ENCODE results near the gene CAPZA2. TPM values are rescaled to one million over a fixed set of nuclear protein-coding genes. Genes with fewer than 3 reads are reported as not detected.
"Not testable (repeated sequence)": the region's sequence is repeated elsewhere in the genome, so short reads cannot be mapped to it uniquely, and the experiment has no call there.

Gene CAPZA2
- total RNA-seq, result 106 and 186 TPM in 2 replicates

GRCh38 chr7:116862234-116862950, at the start of gene CAPZA2:
Gene CAPZA2 (plus strand): TSS chr7:116862587. CDS start chr7:116862612, 25 bp downstream.
- peak; percentile 94 to 95 for DNase-seq (ENCODE audit: low read depth in 2 of 2)

GRCh38 chr7:116812860-116813259, 49.5 kb upstream of the CAPZA2 start:
- DNase-seq (ENCODE audit: low read depth in 2 of 2), result no peak

- not testable (repeated sequence) for DNase-seq (ENCODE audit: low read depth in 2 of 2)
Observed at GRCh38 chr7:116813371-116813770, 49.0 kb upstream of the CAPZA2 start.

- no peak for DNase-seq (ENCODE audit: low read depth in 2 of 2)
Observed at GRCh38 chr7:116815041-116815440, 47.3 kb upstream of the CAPZA2 start.

GRCh38 chr7:116820149-116820548, 42.2 kb upstream of the CAPZA2 start:
- DNase-seq (ENCODE audit: low read depth in 2 of 2), result no peak

GRCh38 chr7:116821647-116822046, 40.7 kb upstream of the CAPZA2 start:
- not testable (repeated sequence) for DNase-seq (ENCODE audit: low read depth in 2 of 2)

GRCh38 chr7:116824449-116824848, 37.9 kb upstream of the CAPZA2 start:
- no peak for DNase-seq (ENCODE audit: low read depth in 2 of 2)

- DNase-seq (ENCODE audit: low read depth in 2 of 2), result no peak
Observed at GRCh38 chr7:116828281-116828680, 34.1 kb upstream of the CAPZA2 start.

GRCh38 chr7:116829041-116829440, 33.3 kb upstream of the CAPZA2 start:
- DNase-seq (ENCODE audit: low read depth in 2 of 2), result no peak

- no peak for DNase-seq (ENCODE audit: low read depth in 2 of 2)
Observed at GRCh38 chr7:116829493-116829892, 32.9 kb upstream of the CAPZA2 start.

- DNase-seq (ENCODE audit: low read depth in 2 of 2), result no peak
Observed at GRCh38 chr7:116832692-116833091, 29.7 kb upstream of the CAPZA2 start.

GRCh38 chr7:116834815-116835504, 27.4 kb upstream of the CAPZA2 start:
- peak in 1 of 2 donors; percentile 2 for DNase-seq (ENCODE audit: low read depth in 2 of 2)

GRCh38 chr7:116836048-116836447, 26.3 kb upstream of the CAPZA2 start:
- DNase-seq (ENCODE audit: low read depth in 2 of 2), result no peak

GRCh38 chr7:116836911-116837310, 25.5 kb upstream of the CAPZA2 start:
- DNase-seq (ENCODE audit: low read depth in 2 of 2), result no peak

- no peak for DNase-seq (ENCODE audit: low read depth in 2 of 2)
Observed at GRCh38 chr7:116837586-116837985, 24.8 kb upstream of the CAPZA2 start.

GRCh38 chr7:116840256-116840655, 22.1 kb upstream of the CAPZA2 start:
- no peak for DNase-seq (ENCODE audit: low read depth in 2 of 2)

- no peak for DNase-seq (ENCODE audit: low read depth in 2 of 2)
Observed at GRCh38 chr7:116842371-116842770, 20.0 kb upstream of the CAPZA2 start.

GRCh38 chr7:116843378-116843777, 19.0 kb upstream of the CAPZA2 start:
- no peak for DNase-seq (ENCODE audit: low read depth in 2 of 2)

- DNase-seq (ENCODE audit: low read depth in 2 of 2), result no peak
Observed at GRCh38 chr7:116851175-116851574, 11.2 kb upstream of the CAPZA2 start.

GRCh38 chr7:116851671-116852070, 10.7 kb upstream of the CAPZA2 start:
- no peak for DNase-seq (ENCODE audit: low read depth in 2 of 2)

- DNase-seq (ENCODE audit: low read depth in 2 of 2), result no peak
Observed at GRCh38 chr7:116854132-116854531, 8.3 kb upstream of the CAPZA2 start.

- DNase-seq (ENCODE audit: low read depth in 2 of 2), result no peak
Observed at GRCh38 chr7:116857052-116857451, 5.3 kb upstream of the CAPZA2 start.

GRCh38 chr7:116859323-116859722, 3.1 kb upstream of the CAPZA2 start:
- DNase-seq (ENCODE audit: low read depth in 2 of 2), result peak; percentile 16 to 69
